Left lung (tissue), 10 donors: ENCODE measurements around the gene ST14. TPM values are rescaled to one million over a fixed set of nuclear protein-coding genes. Genes with fewer than 3 reads are reported as not detected.

Experiments used
- ATAC-seq: fragments of 200-7000 bp; cut with Tn5 transposase; one replicate; pipeline ENCODE4 v1.9.1; 2020; ENCODE audit warnings: moderate library complexity
- DNase-seq, 4 donors: peaks; one replicate each; pipeline ENCODE4 v3.0.0-alpha.2; 2013 to 2020
- H3K27ac ChIP-seq, 2 donors: fragments of 200-600 bp; sonication (generic) in 1 of 2; one replicate each; pipeline versions ENCODE4 v1.5.0 to v1.8.0; 2020 to 2021
- H3K27me3 ChIP-seq, 2 donors: fragments of 200-600 bp; sonication (generic) in 1 of 2; one replicate each; pipeline versions ENCODE4 v1.5.0 to v1.8.0; 2020 to 2021
- H3K36me3 ChIP-seq, 2 donors: fragments of 200-600 bp; sonication (generic) in 1 of 2; one replicate each; pipeline versions ENCODE4 v1.5.0 to v1.8.0; 2020 to 2021
- H3K4me1 ChIP-seq, 2 donors: fragments of 200-600 bp; one replicate each; pipeline ENCODE4 v1.8.0; 2021
- H3K4me3 ChIP-seq, 2 donors: fragments of 200-600 bp; sonication (generic) in 1 of 2; one replicate each; pipeline versions ENCODE4 v1.5.0 to v1.8.0; 2020 to 2021; ENCODE audit warnings: mild to moderate bottlenecking in 1 of 2
- H3K9me3 ChIP-seq, 2 donors: fragments of 200-600 bp; sonication (generic) in 1 of 2; one replicate each; pipeline versions ENCODE4 v1.5.0 to v1.8.0; 2020 to 2021
- intact Hi-C, 2 donors: fragments of 100-400 bp; cut with DNase I; formaldehyde crosslinking; loops; one replicate each; pipeline versions ENCODE4 v1.11.2 to v1.14.2; 2022
- polyA plus RNA-seq, 6 donors: library from polyadenylated mRNA; unstranded; fragments of 120-200 nt; gene quantifications; one replicate each; pipeline ENCODE4 v1.2.1, GENCODE V29; 2013; ENCODE audit not compliant: insufficient read length in 6 of 6
- total RNA-seq, 2 donors: library from RNA; stranded (reverse); fragmentation: NEBNext Ultra II Directional; extraction: Animal tissue kit (Norgen Biotek cat#: 25700); gene quantifications; one replicate each; pipeline ENCODE4 v1.2.1, GENCODE V29; 2021
- TF ChIP-seq, protein P1 (sequence below), 2 donors: fragments of 200-600 bp; sonication (generic) in 1 of 2; IDR thresholded peaks; one replicate each; pipeline versions ENCODE4 v1.5.0 to v1.8.0; 2021; ENCODE audit warnings: antibody characterized with exemption in 2 of 2
- donor health status: DM: no; HTN: yes; CAD: no.
- donor health status: DM: no; HTN: no; CAD: no.

ST14 gene
- total and polyA plus RNA-seq, 8 donors: 30.6 to 107 (median 37.8) TPM

DNA sequence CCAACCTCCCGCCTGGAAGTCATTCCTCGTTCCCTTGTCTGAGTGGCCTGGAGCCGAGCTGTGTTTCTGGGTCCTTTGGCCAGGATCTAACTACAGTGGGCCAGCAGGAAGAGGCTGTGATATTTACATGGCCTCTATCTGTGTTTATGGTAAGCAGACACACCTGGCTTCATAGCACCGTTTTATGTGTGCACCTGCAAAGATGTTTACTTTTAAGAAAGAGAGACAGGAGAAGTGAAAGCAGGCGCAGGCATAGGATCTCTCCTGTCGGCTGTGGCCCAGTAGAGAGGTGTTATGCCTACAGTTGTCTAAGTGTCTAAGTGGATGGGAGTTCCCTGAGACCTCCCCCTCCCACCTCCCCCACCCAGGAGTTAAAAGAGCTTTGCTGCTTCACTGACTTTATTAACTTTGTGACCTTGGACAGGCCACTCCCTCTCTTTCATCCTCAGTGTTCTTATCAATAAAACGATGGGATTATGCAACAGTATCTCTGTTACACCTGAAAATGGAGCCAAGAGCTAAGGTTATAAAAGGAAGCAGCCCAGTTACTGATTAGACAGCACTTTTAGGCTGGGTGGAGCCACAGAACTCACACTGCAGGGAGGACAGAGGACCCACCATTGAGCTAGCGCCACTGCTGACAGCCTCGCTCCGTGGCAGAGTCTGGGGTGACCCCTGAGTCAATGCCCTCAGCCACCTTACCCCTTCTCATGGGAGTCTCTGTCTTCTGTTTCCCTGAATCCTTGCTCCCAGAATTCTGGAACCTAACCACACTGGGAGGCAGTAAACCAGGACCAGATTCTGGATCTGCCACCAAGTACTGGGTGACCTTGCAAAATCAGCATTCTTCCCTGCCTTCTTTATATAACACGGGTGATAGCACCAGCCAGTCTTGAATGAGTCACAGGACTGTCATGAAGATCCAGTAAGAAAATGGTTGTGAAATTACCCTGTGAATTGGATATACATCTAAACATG lies 22.0 kb downstream of the ST14 start:
- peak overlapping the region; percentile 58 to 66 for H3K27ac ChIP-seq
- DNase-seq (peak in 2 of 4 donors; percentile 56 to 70), ATAC-seq (peak; percentile 78)
- no peaks in the 10 kb centered on the region for H3K27me3 ChIP-seq
- TF ChIP-seq, protein P1, sequence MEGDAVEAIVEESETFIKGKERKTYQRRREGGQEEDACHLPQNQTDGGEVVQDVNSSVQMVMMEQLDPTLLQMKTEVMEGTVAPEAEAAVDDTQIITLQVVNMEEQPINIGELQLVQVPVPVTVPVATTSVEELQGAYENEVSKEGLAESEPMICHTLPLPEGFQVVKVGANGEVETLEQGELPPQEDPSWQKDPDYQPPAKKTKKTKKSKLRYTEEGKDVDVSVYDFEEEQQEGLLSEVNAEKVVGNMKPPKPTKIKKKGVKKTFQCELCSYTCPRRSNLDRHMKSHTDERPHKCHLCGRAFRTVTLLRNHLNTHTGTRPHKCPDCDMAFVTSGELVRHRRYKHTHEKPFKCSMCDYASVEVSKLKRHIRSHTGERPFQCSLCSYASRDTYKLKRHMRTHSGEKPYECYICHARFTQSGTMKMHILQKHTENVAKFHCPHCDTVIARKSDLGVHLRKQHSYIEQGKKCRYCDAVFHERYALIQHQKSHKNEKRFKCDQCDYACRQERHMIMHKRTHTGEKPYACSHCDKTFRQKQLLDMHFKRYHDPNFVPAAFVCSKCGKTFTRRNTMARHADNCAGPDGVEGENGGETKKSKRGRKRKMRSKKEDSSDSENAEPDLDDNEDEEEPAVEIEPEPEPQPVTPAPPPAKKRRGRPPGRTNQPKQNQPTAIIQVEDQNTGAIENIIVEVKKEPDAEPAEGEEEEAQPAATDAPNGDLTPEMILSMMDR (IDR thresholded peaks at IDR 0.05): no peak
- no peak overlapping the region for H3K4me3 ChIP-seq
- H3K36me3 ChIP-seq: no peaks in the 10 kb centered on the region
- no peaks in the 10 kb centered on the region for H3K9me3 ChIP-seq
- H3K4me1 ChIP-seq: peaks cover 26 to 56% of the 10 kb centered on the region in 2 donors
- intact Hi-C loops: no loop called here

DNA sequence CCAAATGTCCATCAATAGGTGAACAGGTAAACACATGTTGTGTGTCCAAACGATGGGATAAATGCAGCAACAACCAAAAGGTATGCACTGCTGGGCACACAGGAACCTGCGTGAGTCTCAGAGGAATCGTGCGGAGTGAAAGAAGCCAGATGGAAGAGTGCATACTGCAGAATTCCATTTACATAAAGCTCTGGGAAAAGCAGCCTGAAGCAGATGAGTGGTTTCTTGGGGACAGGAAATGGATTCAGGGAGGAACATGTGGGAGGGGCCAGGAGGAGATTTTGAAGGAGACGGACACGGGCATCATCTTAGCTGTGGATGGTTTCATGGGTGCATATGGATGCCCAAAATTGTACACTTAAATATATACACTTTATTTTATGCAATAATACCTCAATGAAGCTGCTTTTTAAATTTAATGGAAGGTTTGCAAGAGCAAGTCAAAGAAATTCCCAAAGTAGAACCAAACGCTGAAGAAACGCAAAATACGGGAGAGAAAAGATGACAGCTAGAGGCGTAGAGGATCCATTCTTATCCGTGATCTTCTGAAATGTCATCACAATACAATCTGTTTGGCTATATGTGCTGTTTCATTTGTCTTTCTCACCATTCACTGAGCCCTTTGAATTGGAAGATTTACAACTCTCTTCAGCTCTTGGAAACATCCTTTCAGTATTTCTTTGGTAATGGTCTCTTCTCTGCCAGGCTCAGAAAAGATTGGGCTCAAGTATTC lies 24.5 kb downstream of the ST14 start:
- H3K27me3 ChIP-seq: no peaks in the 10 kb centered on the region
- DNase-seq: no peak
- H3K4me1 ChIP-seq: peaks cover 21 to 34% of the 10 kb centered on the region in 2 donors
- TF ChIP-seq, protein P1 (IDR thresholded peaks at IDR 0.05): no peak
- H3K4me3 ChIP-seq: no peak overlapping the region
- no peak for ATAC-seq
- intact Hi-C loops: no loop called here
- H3K27ac ChIP-seq: no peak overlapping the region
- H3K9me3 ChIP-seq: no peaks in the 10 kb centered on the region
- no peaks in the 10 kb centered on the region for H3K36me3 ChIP-seq

DNA sequence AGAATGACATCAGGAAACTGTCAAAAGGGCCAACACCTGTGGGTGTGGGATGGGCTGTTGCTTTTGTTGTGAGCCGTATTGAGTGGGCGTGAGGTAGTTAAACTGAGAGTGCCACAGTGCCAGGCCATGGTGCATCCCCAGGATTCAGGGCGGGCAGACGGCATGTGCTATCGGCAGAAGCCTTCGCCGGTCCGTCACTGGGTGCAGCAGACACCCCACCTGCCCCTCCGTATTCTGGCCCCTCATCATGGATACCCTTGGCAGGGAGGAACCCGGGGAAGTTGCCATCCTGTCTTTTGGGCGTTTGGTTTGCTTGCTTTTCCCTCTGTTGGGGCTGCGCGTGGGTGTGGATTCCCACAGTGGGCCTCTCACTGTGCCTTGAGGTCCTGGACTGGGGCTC lies 27.5 kb downstream of the ST14 start:
- Histone ChIP-seq H3K9me3 (no peaks in the 10 kb centered on the region), H3K4me3 (no peak overlapping the region), H3K27ac (no peak overlapping the region), H3K36me3 (no peaks in the 10 kb centered on the region), H3K27me3 (no peaks in the 10 kb centered on the region), H3K4me1 (peaks cover 0 to 7% of the 10 kb centered on the region in 2 donors)
- TF ChIP-seq, protein P1 (IDR thresholded peaks at IDR 0.05): no peak
- ATAC-seq: no peak
- intact Hi-C loops: no loop called here
- DNase-seq: no peak

DNA sequence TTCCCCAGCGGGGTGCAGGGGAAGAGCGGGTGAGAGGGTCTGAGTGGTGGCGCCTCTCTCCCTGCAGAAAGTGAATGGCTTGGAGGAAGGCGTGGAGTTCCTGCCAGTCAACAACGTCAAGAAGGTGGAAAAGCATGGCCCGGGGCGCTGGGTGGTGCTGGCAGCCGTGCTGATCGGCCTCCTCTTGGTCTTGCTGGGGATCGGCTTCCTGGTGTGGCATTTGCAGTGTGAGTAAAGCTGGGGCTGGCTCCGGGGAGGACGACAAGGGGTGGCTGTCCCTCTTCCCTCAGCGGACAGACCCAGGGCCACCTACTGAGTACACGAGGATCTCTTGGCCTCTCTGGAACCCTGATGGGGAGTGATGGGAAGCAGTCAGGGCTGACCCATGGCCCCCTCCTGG lies 28.5 kb downstream of the ST14 start:
- Histone ChIP-seq H3K9me3 (no peaks in the 10 kb centered on the region), H3K36me3 (no peaks in the 10 kb centered on the region), H3K27me3 (no peaks in the 10 kb centered on the region), H3K4me3 (no peak overlapping the region), H3K27ac (no peak overlapping the region), H3K4me1 (peaks cover 0 to 4% of the 10 kb centered on the region in 2 donors)
- intact Hi-C loops: no loop called here
- DNase-seq (no peak), ATAC-seq (no peak)
- TF ChIP-seq, protein P1 (IDR thresholded peaks at IDR 0.05): no peak
